Activated gamma-delta T cell treated with Interleukin-2 at 50 U/mL for 16 hours (primary cell): Measurements from ENCODE around the gene PCBP3.

Experiments
- DNase-seq: peaks from one replicate; pipeline ENCODE4 v3.0.0-alpha.2; 2020

Gene PCBP3

GRCh38 chr21:45918011-45918410 is 274.5 kb downstream of the PCBP3 start:
- DNase-seq: no peak

- DNase-seq: no peak
These were observed 275.4 kb downstream of the PCBP3 start for GRCh38 chr21:45918835-45919447.

- no peak for DNase-seq
These were observed 276.1 kb downstream of the PCBP3 start for GRCh38 chr21:45919593-45919992.

- no peak for DNase-seq
These were observed 277.5 kb downstream of the PCBP3 start for GRCh38 chr21:45920824-45921600.

GRCh38 chr21:45921917-45922316 is 278.4 kb downstream of the PCBP3 start:
- DNase-seq: no peak

- no peak for DNase-seq
These were observed 279.1 kb downstream of the PCBP3 start for GRCh38 chr21:45922648-45923047.

- DNase-seq: peak; percentile 73
These were observed 279.6 kb downstream of the PCBP3 start for GRCh38 chr21:45923146-45923545.

GRCh38 chr21:45926281-45926680 is 282.8 kb downstream of the PCBP3 start:
- no peak for DNase-seq

- no peak for DNase-seq
These were observed 283.5 kb downstream of the PCBP3 start for GRCh38 chr21:45927032-45927431.

- DNase-seq: no peak
These were observed 284.6 kb downstream of the PCBP3 start for GRCh38 chr21:45927851-45928850.

- no peak for DNase-seq
These were observed 285.9 kb downstream of the PCBP3 start for GRCh38 chr21:45929449-45929848.

- DNase-seq: no peak
These were observed 286.8 kb downstream of the PCBP3 start for GRCh38 chr21:45930231-45930760.

- no peak for DNase-seq
These were observed 287.3 kb downstream of the PCBP3 start for GRCh38 chr21:45930792-45931191.

- no peak for DNase-seq
These were observed 288.0 kb downstream of the PCBP3 start for GRCh38 chr21:45931397-45931969.

- no peak for DNase-seq
These were observed 289.5 kb downstream of the PCBP3 start for GRCh38 chr21:45932922-45933502.

GRCh38 chr21:45934085-45934484 is 290.6 kb downstream of the PCBP3 start:
- DNase-seq: no peak

- DNase-seq: no peak
These were observed 291.0 kb downstream of the PCBP3 start for GRCh38 chr21:45934554-45934953.

- no peak for DNase-seq
These were observed 292.1 kb downstream of the PCBP3 start for GRCh38 chr21:45935628-45936027.

- no peak for DNase-seq
These were observed 294.4 kb downstream of the PCBP3 start for GRCh38 chr21:45937721-45938452.

- no peak for DNase-seq
These were observed 294.9 kb downstream of the PCBP3 start for GRCh38 chr21:45938453-45938755.

GRCh38 chr21:45938811-45939520 is 295.4 kb downstream of the PCBP3 start:
- no peak for DNase-seq
